ENCODE measurements around the gene ADCYAP1R1. TPM values are rescaled to one million over a fixed set of nuclear protein-coding genes. Genes with fewer than 3 reads are reported as not detected.

Gene ADCYAP1R1
- polyA plus RNA-seq, 3 donors, result not detected

DNA sequence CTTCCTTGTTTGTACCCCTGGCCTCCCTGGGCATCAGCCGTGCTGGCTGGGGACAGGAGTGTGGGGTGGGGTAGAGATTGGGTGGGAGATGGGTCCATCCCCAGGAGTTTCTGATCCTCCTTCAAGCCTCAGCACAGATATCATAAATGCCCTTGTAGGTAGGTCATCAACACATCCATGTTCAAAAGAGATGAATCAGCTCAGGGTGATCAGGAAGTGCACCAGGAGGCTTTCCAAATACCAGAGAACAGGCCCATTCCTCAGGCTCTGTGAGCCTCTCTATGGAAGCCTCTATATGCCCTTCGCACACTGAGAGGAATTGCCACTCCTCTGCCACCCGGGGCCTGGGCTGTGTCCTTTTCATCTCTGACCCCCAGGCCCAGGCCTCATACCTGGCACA lies 31.9 kb upstream of the ADCYAP1R1 start:
- H3K9me3 ChIP-seq (replicated peaks in 1 of 2; ENCODE audit: control insufficient read depth in 1 of 2, insufficient read depth in 1 of 2, low read length in 2 of 2), result no peaks in the 10 kb centered on the region
- no peaks in the 10 kb centered on the region for H3K36me3 Mint-ChIP-seq

GRCh38 chr7:31020652-31021051 lies 31.5 kb upstream of the ADCYAP1R1 start:
- H3K4me1 ChIP-seq (ENCODE audit: control insufficient read depth in 1 of 2, insufficient read depth in 2 of 2, low read length in 2 of 2), result no peaks in the 10 kb centered on the region
- H3K4me2 ChIP-seq (replicated peaks; ENCODE audit: extremely low read depth, low read length, poor library complexity, severe bottlenecking), result no peak overlapping the region
- no peaks in the 10 kb centered on the region for H3K27me3 ChIP-seq (ENCODE audit: control insufficient read depth in 2 of 2, insufficient read depth in 2 of 2, low read length in 2 of 2)
- peaks cover 0 to 5% (median 4%) of the 10 kb centered on the region in 7 donors for H3K9me3 Mint-ChIP-seq
- H3K36me3 Mint-ChIP-seq, result no peaks in the 10 kb centered on the region
- H3K4me1 Mint-ChIP-seq, result peaks cover 5% of the 10 kb centered on the region
- no peak overlapping the region for H3K27ac ChIP-seq (ENCODE audit: low read depth in 1 of 2, low read length in 2 of 2)
- H3K9me3 ChIP-seq (replicated peaks in 1 of 2; ENCODE audit: control insufficient read depth in 1 of 2, insufficient read depth in 1 of 2, low read length in 2 of 2), result no peaks in the 10 kb centered on the region
- H3K4me3 ChIP-seq (replicated peaks in 1 of 3; ENCODE audit: low read depth in 2 of 3, low read length in 3 of 3), result no peak overlapping the region
- no peaks in the 10 kb centered on the region for H3K36me3 ChIP-seq (replicated peaks in 1 of 2; ENCODE audit: control insufficient read depth in 1 of 2, insufficient read depth in 2 of 2, low read length in 2 of 2)
- no peak overlapping the region for H3K9ac ChIP-seq (ENCODE audit: insufficient read depth, low read length, poor library complexity, severe bottlenecking)
- TF ChIP-seq, protein P1, sequence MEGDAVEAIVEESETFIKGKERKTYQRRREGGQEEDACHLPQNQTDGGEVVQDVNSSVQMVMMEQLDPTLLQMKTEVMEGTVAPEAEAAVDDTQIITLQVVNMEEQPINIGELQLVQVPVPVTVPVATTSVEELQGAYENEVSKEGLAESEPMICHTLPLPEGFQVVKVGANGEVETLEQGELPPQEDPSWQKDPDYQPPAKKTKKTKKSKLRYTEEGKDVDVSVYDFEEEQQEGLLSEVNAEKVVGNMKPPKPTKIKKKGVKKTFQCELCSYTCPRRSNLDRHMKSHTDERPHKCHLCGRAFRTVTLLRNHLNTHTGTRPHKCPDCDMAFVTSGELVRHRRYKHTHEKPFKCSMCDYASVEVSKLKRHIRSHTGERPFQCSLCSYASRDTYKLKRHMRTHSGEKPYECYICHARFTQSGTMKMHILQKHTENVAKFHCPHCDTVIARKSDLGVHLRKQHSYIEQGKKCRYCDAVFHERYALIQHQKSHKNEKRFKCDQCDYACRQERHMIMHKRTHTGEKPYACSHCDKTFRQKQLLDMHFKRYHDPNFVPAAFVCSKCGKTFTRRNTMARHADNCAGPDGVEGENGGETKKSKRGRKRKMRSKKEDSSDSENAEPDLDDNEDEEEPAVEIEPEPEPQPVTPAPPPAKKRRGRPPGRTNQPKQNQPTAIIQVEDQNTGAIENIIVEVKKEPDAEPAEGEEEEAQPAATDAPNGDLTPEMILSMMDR (IDR thresholded peaks at IDR 0.05), result no peak
- no peak overlapping the region for H3K4me3 Mint-ChIP-seq
- H3K27ac Mint-ChIP-seq, result no peak overlapping the region
- intact Hi-C loops (cut with micrococcal nuclease), result no loop called here
- H3K79me2 ChIP-seq (ENCODE audit: insufficient read depth, low read length), result no peaks in the 10 kb centered on the region
- WGBS (ENCODE audit: insufficient coverage), result 100% methylated on average over 1 of the region's 3 CpGs
- no peak for DNase-seq
- H4K20me1 ChIP-seq (ENCODE audit: insufficient read depth, low read length), result no peaks in the 10 kb centered on the region
- peaks cover 1 to 8% (median 4%) of the 10 kb centered on the region in 3 donors for H3K27me3 Mint-ChIP-seq (ENCODE audit: low read depth in 3 of 3)
- no peak overlapping the region for H2AFZ ChIP-seq (ENCODE audit: insufficient read depth, low read depth, low read length, poor library complexity, severe bottlenecking)

More for the DNA sequence above, 31.9 kb upstream of the ADCYAP1R1 start:
- Histone ChIP-seq H3K4me1 (ENCODE audit: control insufficient read depth in 1 of 2, insufficient read depth in 2 of 2, low read length in 2 of 2) (no peaks in the 10 kb centered on the region), H3K79me2 (ENCODE audit: insufficient read depth, low read length) (no peaks in the 10 kb centered on the region), H3K27ac (ENCODE audit: low read depth in 1 of 2, low read length in 2 of 2) (no peak overlapping the region), H3K36me3 (replicated peaks in 1 of 2; ENCODE audit: control insufficient read depth in 1 of 2, insufficient read depth in 2 of 2, low read length in 2 of 2) (no peaks in the 10 kb centered on the region), H4K20me1 (ENCODE audit: insufficient read depth, low read length) (no peaks in the 10 kb centered on the region), H3K9ac (ENCODE audit: insufficient read depth, low read length, poor library complexity, severe bottlenecking) (no peak overlapping the region), H3K4me3 (replicated peaks in 1 of 3; ENCODE audit: low read depth in 2 of 3, low read length in 3 of 3) (no peak overlapping the region), H2AFZ (ENCODE audit: insufficient read depth, low read depth, low read length, poor library complexity, severe bottlenecking) (no peak overlapping the region), H3K27me3 (ENCODE audit: control insufficient read depth in 2 of 2, insufficient read depth in 2 of 2, low read length in 2 of 2) (no peaks in the 10 kb centered on the region), H3K4me2 (replicated peaks; ENCODE audit: extremely low read depth, low read length, poor library complexity, severe bottlenecking) (no peak overlapping the region)
- no peak for DNase-seq
- Mint-ChIP-seq H3K27me3 (ENCODE audit: low read depth in 3 of 3) (peaks cover 1 to 8% (median 5%) of the 10 kb centered on the region in 3 donors), H3K4me3 (no peak overlapping the region), H3K4me1 (peaks cover 5% of the 10 kb centered on the region), H3K27ac (no peak overlapping the region), H3K9me3 (peaks cover 0 to 5% (median 4%) of the 10 kb centered on the region in 7 donors)
- intact Hi-C loops (cut with micrococcal nuclease), result no loop called here
- TF ChIP-seq, protein P1 (IDR thresholded peaks at IDR 0.05), result no peak
- WGBS (ENCODE audit: insufficient coverage), result 95% methylated on average over 2 of the region's 3 CpGs
